ENCODE measurements around the gene CATSPERB. TPM values are rescaled to one million over a fixed set of nuclear protein-coding genes. Genes with fewer than 3 reads are reported as not detected.
A peak's percentile ranks its signal among the peaks of the same experiment; 100 is the strongest.

Gene CATSPERB
- total and polyA plus RNA-seq, 2 experiments from 2014 or later, result 0.27 to 0.38 TPM

DNA sequence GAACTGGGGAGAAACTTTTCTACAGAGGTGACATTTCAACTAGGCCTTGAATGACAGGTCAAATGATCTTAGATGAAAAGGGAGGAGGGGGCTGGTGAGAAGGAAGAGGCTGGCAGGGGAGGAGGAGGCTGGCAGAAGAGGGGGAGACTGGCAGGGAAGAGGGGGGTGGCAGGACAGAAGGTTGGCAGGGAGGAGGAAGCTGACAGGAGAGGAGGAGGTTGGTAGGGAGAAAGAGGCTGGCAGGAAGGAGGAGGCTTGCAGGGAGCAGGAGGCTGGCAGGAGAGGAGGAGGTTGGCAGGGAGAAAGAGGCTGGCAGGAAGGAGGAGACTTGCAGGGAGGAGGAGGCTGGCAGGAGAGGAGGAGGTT lies 158.4 kb downstream of the CATSPERB start (continued):
- TF ChIP-seq ZNF462 (CRISPR knock-in tag; IDR thresholded peaks at IDR 0.05), result no peak
- TF ChIP-seq ZNF331 (CRISPR knock-in tag; IDR thresholded peaks at IDR 0.05; ENCODE audit: low read depth), result no peak
- no peak for TF ChIP-seq ZNF114 (CRISPR knock-in tag; IDR thresholded peaks at IDR 0.05)

DNA sequence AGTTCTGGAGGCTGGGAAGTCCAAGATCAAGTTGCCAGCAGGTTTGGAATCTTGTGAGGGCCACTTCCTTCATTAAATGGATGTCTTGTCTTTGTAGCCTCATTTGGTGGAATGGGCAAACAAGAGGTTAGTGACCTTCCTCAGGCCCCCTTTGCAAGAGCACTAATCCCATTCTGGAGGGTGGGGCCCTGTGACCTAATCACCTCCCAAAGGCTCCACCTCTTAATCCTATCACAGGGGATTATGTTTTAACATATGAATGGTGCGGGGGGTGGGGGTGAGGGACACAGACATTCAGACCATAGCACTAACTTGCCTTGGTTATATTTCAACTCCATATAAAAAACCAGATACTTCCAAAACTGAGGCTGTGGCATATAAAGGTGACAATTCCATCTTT lies 161.9 kb downstream of the CATSPERB start:
- Mint-ChIP-seq H3K4me1 (peaks cover 7% of the 10 kb centered on the region; the same call in 2 of the 3 replicates), H3K36me3 (ENCODE audit: low read depth) (no peaks in the 10 kb centered on the region), H3K9me3 (peaks cover 20% of the 10 kb centered on the region), H3K27ac (no peak overlapping the region), H3K27me3 (ENCODE audit: insufficient read depth, low read depth, poor library complexity) (peaks cover 33% of the 10 kb centered on the region), H3K4me3 (no peak overlapping the region)
- Histone ChIP-seq H2AFZ (no peak overlapping the region), H3K4me1 (ENCODE audit: insufficient read depth) (peaks cover 6% of the 10 kb centered on the region; the same call in 1 of the 2 replicates), H3K27ac (ENCODE audit: low read depth) (no peak overlapping the region), H3K9me2 (ENCODE audit: insufficient read depth) (peaks cover 5% of the 10 kb centered on the region; the same call in 1 of the 2 replicates), H3K4me2 (no peak overlapping the region; the same call in 1 of the 2 replicates), H3K27me3 (ENCODE audit: insufficient read depth) (peaks cover 39% of the 10 kb centered on the region), H4K20me1 (replicated peaks; ENCODE audit: insufficient read depth) (no peaks in the 10 kb centered on the region; the same call in 1 of the 2 replicates), H3K36me3 (ENCODE audit: insufficient read depth) (no peaks in the 10 kb centered on the region), H3K79me2 (replicated peaks; ENCODE audit: insufficient read depth) (no peaks in the 10 kb centered on the region), H3F3A (replicated peaks; ENCODE audit: low read depth) (no peaks in the 10 kb centered on the region), H3K4me3 (no peak overlapping the region)
- TF ChIP-seq CREB1 (CRISPR knock-in tag; IDR thresholded peaks at IDR 0.05; ENCODE audit: low read depth) (0 out of 2 replicates have a peak, but pooled peaks have one; percentile 9), ZNF331 (CRISPR knock-in tag; IDR thresholded peaks at IDR 0.05; ENCODE audit: low read depth) (no peak)
- ATAC-seq, result peak; percentile 79
- DNase-seq (ENCODE audit: low spot score), result peak; percentile 53

DNA sequence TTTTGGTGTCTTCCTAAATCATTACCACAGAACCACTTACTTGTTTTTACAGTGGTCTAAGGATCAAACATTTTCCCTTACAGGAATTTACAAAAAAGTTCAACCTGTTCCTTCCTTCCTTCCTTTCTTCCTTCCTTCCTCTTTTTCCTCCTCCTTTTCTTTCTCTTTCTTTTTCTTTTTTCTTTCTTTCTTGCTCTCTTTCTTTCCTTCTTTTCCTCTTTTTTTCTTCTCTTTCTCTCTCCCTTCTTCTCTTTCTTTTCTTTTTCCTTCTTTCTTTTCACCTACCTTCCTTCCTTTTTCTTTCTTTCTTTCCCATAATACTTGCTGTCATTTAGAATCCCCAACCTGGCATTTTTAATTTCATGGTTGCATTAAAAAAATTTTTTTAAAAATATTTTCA lies 162.6 kb downstream of the CATSPERB start:
- Mint-ChIP-seq H3K4me3 (no peak overlapping the region), H3K4me1 (no peaks in the 10 kb centered on the region), H3K27ac (no peak overlapping the region), H3K27me3 (ENCODE audit: insufficient read depth, low read depth, poor library complexity) (peaks cover 26% of the 10 kb centered on the region), H3K36me3 (ENCODE audit: low read depth) (no peaks in the 10 kb centered on the region), H3K9me3 (peaks cover 20% of the 10 kb centered on the region)
- DNase-seq (ENCODE audit: low spot score) (no peak), ATAC-seq (no peak)
- Histone ChIP-seq H3K27ac (ENCODE audit: low read depth) (no peak overlapping the region), H3K4me3 (no peak overlapping the region), H3K9me2 (ENCODE audit: insufficient read depth) (peaks cover 5% of the 10 kb centered on the region; the same call in 1 of the 2 replicates), H3K27me3 (ENCODE audit: insufficient read depth) (peaks cover 32% of the 10 kb centered on the region), H3K4me1 (ENCODE audit: insufficient read depth) (no peaks in the 10 kb centered on the region), H4K20me1 (replicated peaks; ENCODE audit: insufficient read depth) (no peaks in the 10 kb centered on the region; the same call in 1 of the 2 replicates), H3K4me2 (no peak overlapping the region), H3K36me3 (ENCODE audit: insufficient read depth) (no peaks in the 10 kb centered on the region), H3K79me2 (replicated peaks; ENCODE audit: insufficient read depth) (no peaks in the 10 kb centered on the region), H3F3A (replicated peaks; ENCODE audit: low read depth) (no peaks in the 10 kb centered on the region), H2AFZ (no peak overlapping the region)
- TF ChIP-seq ZNF114 (CRISPR knock-in tag; IDR thresholded peaks at IDR 0.05), result no peak
- TF ChIP-seq EZH2phosphoT487 (IDR thresholded peaks at IDR 0.05; ENCODE audit: unreplicated experiment), result no peak
- no peak for TF ChIP-seq JUNB (IDR thresholded peaks at IDR 0.05; ENCODE audit: unreplicated experiment)

Measured in GM23338 (cell line).